ENCODE results near the gene CERS4.
"Not testable (repeated sequence)": the region's sequence is repeated elsewhere in the genome, so short reads cannot be mapped to it uniquely, and the experiment has no call there.

CERS4 gene

DNA sequence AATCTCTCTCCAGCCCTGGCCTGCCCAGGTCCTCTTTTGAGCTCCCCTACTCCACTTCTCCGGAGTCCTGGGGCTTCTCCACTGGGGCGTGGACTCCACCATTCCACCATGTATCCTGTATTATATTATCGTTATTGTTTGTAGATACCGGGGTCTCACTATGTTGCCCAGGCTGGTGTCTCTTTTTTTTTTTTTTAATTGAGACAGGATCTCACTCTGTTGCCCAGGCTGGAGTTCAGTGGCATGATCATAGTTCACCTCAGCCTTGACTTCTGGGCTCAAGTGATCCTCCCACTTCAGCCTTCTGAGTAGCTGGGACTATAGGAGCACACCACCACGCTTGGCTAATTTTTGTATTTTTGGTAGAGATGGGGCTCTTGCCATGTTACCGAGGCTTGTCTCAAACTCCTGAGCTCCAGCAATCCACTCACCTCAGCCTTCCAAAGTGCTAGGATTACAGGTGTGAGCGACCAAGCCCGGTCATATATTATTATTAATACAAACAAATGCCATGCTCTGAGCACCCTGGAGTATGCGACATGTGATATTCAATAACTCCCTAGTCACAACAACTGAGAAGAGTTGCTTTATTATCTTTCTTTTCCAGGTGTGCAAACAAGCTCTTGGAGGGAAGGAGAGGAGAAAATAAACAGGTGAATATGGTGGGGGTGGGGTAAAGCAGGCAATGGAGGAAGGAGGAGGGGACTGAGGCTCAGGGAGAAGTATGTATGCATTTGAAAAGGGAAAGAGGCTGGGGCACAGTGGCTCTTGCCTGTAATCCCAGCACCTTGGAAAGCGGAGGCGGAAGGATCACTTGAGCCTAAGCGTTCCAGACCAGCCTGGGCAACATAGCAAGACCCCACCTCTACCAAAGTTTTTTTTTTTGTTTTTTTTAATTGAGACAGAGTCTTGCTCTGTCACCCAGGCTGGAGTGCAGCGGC, 2.8 kb upstream of the CERS4 start:
- TF ChIP-seq, protein P1, sequence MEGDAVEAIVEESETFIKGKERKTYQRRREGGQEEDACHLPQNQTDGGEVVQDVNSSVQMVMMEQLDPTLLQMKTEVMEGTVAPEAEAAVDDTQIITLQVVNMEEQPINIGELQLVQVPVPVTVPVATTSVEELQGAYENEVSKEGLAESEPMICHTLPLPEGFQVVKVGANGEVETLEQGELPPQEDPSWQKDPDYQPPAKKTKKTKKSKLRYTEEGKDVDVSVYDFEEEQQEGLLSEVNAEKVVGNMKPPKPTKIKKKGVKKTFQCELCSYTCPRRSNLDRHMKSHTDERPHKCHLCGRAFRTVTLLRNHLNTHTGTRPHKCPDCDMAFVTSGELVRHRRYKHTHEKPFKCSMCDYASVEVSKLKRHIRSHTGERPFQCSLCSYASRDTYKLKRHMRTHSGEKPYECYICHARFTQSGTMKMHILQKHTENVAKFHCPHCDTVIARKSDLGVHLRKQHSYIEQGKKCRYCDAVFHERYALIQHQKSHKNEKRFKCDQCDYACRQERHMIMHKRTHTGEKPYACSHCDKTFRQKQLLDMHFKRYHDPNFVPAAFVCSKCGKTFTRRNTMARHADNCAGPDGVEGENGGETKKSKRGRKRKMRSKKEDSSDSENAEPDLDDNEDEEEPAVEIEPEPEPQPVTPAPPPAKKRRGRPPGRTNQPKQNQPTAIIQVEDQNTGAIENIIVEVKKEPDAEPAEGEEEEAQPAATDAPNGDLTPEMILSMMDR (IDR thresholded peaks at IDR 0.05; ENCODE audit: low read depth, low read length): no peak
- no peak overlapping the region for H3K4me3 ChIP-seq (ENCODE audit: low read depth, low read length)

DNA sequence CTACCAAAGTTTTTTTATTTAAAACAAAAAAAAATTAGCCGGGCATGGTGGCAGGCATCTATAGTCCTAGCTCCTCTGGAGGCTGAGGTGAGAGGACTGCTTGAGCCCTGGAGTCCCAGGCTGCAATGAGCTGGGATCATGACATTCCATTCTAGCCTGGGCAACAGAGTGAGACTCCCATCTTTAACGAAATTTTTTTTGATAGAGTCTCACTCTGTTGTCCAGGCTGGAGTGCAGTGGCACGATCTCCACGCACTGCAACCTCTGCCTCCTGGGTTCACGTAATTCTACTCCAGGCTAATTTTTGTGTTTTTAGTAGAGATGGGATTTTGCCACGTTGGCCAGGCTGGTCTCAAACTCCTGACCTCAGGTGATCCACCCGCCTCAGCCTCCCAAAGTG, 1.8 kb upstream of the CERS4 start:
- H3K4me3 ChIP-seq (ENCODE audit: low read depth, low read length): not testable (repeated sequence)

DNA sequence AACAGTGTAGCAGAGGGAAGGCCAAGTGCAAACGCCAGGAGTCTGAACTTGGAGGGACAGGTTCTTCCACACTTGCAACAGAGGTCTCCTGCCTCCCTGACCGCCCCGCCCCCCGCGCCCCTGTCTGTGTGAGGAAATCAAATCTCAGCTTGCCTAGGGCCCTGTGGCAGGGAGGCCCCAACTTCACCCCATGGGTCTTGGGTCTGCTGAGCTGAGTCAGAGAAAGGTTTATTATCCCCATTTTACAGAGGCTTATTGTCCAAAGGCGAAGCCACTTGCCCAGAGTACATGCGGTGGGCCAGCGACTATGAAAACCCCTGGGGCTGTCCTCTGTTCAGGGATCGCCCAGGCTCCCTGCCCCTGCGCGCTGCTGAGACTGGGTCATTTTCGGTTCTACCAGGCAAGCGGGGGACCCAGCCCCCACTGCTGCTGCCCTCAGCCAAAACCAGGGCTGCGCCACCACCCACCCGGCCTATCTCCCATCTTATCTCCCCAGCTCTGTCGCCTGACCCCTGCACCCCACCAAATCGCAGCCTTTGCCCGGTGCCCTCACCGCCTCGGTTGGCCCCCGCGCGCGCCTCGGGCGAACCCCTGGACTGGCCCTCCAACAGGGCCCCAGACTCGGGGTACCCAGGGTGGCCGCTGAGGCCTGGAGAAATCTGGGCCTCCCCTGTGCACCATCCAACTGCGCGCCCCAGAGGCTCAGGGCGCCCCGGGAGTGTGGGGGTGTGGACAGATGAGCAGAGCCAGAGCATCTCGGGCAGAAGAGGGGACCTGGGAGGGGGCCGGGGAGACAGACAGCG, 850 bp upstream of the CERS4 start:
- H3K4me3 ChIP-seq (ENCODE audit: low read depth, low read length): no peak overlapping the region
- TF ChIP-seq, protein P1 (IDR thresholded peaks at IDR 0.05; ENCODE audit: low read depth, low read length): no peak

DNA sequence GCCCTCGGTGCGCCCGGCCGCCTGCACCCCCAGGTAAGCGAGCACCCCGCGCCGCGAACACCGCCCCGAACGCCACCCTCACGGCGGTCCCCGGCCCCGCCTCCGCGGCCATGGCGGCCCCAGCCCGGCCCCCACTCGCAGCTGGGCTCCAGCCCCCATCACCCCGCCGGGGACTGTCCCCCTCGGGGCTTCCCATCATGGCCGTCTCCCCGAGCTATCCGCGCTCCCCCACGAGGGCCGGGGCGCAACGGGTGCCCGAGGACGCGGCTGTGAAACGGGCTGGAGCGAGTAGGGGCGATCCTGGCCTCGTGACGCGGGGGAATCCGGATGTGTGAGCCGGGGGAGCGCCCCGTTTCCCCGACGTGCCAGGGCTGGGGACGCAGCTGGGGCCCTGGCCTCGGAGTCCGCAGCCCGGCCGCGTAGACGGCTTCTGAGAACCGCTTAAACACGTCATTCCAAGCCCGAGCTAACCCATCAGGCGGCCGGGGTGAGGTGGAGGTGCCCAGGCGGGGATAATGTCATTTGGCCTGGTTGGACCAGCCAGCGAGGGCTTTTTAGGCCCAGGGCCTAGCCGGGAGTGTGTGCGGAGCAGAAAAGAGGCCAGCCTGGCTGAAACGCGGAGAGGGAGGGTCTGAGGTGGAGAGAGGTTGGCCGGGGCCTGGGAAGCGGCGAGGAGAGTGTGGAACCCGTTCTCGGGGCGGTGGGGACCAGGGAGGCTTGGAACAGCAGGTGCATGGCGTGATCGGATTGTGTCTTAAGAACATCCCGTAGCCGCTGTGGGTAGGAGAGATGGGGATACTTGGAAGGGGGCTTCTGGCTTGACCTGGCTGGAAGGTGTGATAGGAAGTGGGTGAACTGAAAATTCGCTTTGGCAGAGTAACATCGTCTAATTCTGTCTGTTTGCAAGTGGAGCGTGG, 550 bp downstream of the CERS4 start:
- no peak overlapping the region for H3K4me3 ChIP-seq (ENCODE audit: low read depth, low read length)
- TF ChIP-seq, protein P1 (IDR thresholded peaks at IDR 0.05; ENCODE audit: low read depth, low read length): no peak

DNA sequence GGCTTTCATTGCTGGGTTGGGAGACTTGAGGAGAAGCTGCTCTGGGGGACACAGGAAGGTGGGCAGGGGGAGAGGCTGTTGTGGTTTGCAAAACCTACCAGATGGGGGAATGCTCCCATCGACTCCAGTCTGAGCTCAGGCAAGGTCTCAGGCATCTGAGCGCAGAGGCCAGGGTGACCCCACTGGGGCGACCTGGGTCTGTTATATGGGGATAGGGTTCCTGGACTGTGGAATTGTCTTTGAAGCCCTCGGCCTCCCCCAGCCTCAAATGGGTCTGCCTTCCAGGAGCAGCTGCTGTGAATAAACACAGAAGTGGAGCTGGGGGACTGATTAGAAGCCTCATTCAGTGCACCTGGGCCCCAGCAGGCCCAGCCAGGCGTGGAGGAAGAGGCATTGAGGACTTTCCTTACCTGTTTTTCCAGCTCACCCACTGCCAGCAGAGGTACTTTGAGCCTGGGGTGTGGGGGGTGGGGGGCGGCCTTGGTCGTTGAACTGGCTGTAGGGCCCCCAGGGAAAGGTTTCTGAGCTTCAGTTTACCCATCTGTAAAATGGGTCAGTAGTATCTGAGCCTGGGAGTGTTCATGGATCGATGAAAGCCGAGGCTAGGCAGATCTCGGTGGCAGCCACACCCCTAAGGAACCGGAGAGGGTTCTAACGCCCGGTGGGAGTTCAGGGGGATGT, 1.4 kb downstream of the CERS4 start:
- TF ChIP-seq, protein P1 (IDR thresholded peaks at IDR 0.05; ENCODE audit: low read depth, low read length): no peak

DNA sequence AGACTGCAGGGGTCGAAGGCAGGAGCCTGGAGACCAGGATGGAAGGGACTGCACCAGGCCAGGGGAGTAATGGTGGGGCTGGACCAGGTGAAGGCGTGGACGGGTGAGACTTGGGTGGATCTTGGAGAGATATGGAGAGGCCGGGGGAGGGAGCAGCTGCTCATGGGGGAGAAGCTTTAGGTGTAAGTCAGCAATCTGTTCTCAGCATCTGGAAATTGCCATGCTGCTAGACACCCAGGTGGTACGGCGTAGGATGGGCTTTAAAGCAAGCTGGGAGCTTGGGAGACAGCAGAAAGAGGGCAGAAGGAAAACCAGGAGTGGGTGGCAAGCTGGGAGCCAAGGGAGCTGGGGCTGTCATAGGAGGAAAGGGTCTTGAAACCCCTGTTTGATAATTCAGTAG, 3.0 kb downstream of the CERS4 start:
- H3K4me3 ChIP-seq (ENCODE audit: low read depth, low read length): no peak overlapping the region
- TF ChIP-seq, protein P1 (IDR thresholded peaks at IDR 0.05; ENCODE audit: low read depth, low read length): no peak

More for the DNA sequence above, 1.4 kb downstream of the CERS4 start:
- H3K4me3 ChIP-seq (ENCODE audit: low read depth, low read length): no peak overlapping the region

DNA sequence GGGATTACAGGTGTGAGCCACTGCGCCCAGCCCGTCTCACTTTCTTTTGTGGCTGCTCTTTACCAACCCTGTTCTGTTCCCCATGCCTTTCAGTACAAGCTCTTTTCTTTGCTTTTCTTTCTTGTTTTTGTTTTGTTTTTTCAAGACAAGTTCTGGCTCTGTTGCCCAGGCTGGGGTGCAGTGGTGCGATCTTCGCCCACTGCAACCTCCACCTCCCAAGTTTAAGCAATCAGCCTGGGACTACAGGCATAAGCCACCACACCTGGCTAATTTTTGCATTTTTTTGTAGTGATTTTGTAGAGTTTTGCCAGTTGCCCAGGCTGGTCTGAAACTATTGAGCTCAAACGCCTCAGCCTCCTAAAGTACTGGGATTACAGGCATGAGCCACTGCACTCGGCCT, 3.7 kb downstream of the CERS4 start:
- TF ChIP-seq, protein P1 (IDR thresholded peaks at IDR 0.05; ENCODE audit: low read depth, low read length): no peak
- no peak overlapping the region for H3K4me3 ChIP-seq (ENCODE audit: low read depth, low read length)
